ENCODE results near the gene HS2ST1. TPM values are rescaled to one million over a fixed set of nuclear protein-coding genes. Genes with fewer than 3 reads are reported as not detected.

HS2ST1 gene
- total RNA-seq, 6 experiments from 2014 or later, result 9.9 to 17.2 (median 13.7) TPM

DNA sequence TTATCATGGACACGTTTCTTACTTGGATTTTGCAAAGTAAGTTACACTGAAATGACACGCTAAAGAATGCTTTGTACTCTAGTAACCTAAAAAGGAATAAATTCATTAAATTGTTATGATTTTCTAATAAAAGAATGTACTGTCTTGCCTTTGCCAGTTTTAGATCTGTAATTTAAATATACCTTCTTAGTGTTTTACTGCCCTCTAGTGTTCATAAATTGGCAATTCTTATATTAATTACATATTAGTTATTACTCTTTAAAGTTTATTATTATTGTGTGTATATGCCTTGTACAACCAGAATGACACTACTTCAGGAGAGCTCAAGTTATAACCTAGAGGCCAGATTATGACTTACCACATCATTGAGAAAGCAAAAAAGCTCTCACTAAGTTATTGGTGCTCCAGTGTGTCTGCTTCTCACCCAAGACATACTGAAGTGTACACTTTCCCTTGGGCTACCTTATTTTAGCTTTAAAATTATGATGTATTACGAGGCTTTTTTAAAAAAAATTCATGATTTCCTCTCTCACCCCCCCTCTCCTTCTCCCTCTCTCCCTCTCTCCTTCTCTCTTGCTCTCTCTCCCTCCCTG, 169.9 kb downstream of the HS2ST1 start:
- Histone ChIP-seq H3K27me3 (no peaks in the 10 kb centered on the region), H3K36me3 (no peaks in the 10 kb centered on the region), H3K4me1 (no peaks in the 10 kb centered on the region), H3K9me3 (no peaks in the 10 kb centered on the region), H3K27ac (no peak overlapping the region), H3K4me3 (no peak overlapping the region)
- DNase-seq (no peak), ATAC-seq (peak in 3 of 4 donors; percentile 55 to 58 (median 55))
- TF ChIP-seq POLR2A (IDR thresholded peaks at IDR 0.05), result no peak
- TF ChIP-seq, protein P1, sequence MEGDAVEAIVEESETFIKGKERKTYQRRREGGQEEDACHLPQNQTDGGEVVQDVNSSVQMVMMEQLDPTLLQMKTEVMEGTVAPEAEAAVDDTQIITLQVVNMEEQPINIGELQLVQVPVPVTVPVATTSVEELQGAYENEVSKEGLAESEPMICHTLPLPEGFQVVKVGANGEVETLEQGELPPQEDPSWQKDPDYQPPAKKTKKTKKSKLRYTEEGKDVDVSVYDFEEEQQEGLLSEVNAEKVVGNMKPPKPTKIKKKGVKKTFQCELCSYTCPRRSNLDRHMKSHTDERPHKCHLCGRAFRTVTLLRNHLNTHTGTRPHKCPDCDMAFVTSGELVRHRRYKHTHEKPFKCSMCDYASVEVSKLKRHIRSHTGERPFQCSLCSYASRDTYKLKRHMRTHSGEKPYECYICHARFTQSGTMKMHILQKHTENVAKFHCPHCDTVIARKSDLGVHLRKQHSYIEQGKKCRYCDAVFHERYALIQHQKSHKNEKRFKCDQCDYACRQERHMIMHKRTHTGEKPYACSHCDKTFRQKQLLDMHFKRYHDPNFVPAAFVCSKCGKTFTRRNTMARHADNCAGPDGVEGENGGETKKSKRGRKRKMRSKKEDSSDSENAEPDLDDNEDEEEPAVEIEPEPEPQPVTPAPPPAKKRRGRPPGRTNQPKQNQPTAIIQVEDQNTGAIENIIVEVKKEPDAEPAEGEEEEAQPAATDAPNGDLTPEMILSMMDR (IDR thresholded peaks at IDR 0.05), result peak; percentile 54 to 70 (median 66)
- 29% methylated on average over 3 of the region's 3 CpGs for WGBS (ENCODE audit: insufficient coverage, low coverage, low lambda C conversion rate, missing lambda C conversion rate)
- intact Hi-C loops (cut with DNase I), result no loop called here

GRCh38 chr1:87086120-87086519, 171.7 kb downstream of the HS2ST1 start:
- no peak overlapping the region for H3K4me3 ChIP-seq
- WGBS (ENCODE audit: insufficient coverage, low coverage, low lambda C conversion rate, missing lambda C conversion rate), result 88% methylated on average over 8 of the region's 8 CpGs
- ATAC-seq (no peak), DNase-seq (no peak)
- intact Hi-C loops (cut with DNase I), result no loop called here
- no peaks in the 10 kb centered on the region for H3K4me1 ChIP-seq
- H3K27ac ChIP-seq, result no peak overlapping the region
- H3K36me3 ChIP-seq, result no peaks in the 10 kb centered on the region
- no peaks in the 10 kb centered on the region for H3K9me3 ChIP-seq
- no peak for TF ChIP-seq POLR2A (IDR thresholded peaks at IDR 0.05)
- TF ChIP-seq, protein P1 (IDR thresholded peaks at IDR 0.05), result no peak
- H3K27me3 ChIP-seq, result no peaks in the 10 kb centered on the region

- intact Hi-C loops (cut with DNase I), result no loop called here
- WGBS (ENCODE audit: insufficient coverage, low coverage, low lambda C conversion rate, missing lambda C conversion rate), result 69% methylated on average over 5 of the region's 5 CpGs
- no peak overlapping the region for H3K4me3 ChIP-seq
- no peaks in the 10 kb centered on the region for H3K9me3 ChIP-seq
- H3K27me3 ChIP-seq, result no peaks in the 10 kb centered on the region
- TF ChIP-seq POLR2A (IDR thresholded peaks at IDR 0.05), result no peak
- TF ChIP-seq, protein P1 (IDR thresholded peaks at IDR 0.05), result no peak
- ATAC-seq (no peak), DNase-seq (no peak)
- H3K4me1 ChIP-seq, result no peaks in the 10 kb centered on the region
- H3K36me3 ChIP-seq, result no peaks in the 10 kb centered on the region
- no peak overlapping the region for H3K27ac ChIP-seq
Observed at GRCh38 chr1:87089070-87089736, 174.8 kb downstream of the HS2ST1 start.

- H3K4me1 ChIP-seq, result no peaks in the 10 kb centered on the region
- no peak for DNase-seq
- WGBS (ENCODE audit: insufficient coverage, low coverage, low lambda C conversion rate, missing lambda C conversion rate), result 90% methylated on average over 2 of the region's 2 CpGs
- H3K9me3 ChIP-seq, result no peaks in the 10 kb centered on the region
- H3K4me3 ChIP-seq, result no peak overlapping the region
- H3K27ac ChIP-seq, result no peak overlapping the region
- no peak for TF ChIP-seq POLR2A (IDR thresholded peaks at IDR 0.05)
- TF ChIP-seq, protein P1 (IDR thresholded peaks at IDR 0.05), result no peak
- no peaks in the 10 kb centered on the region for H3K36me3 ChIP-seq
- no peaks in the 10 kb centered on the region for H3K27me3 ChIP-seq
- ATAC-seq, result no peak
- intact Hi-C loops (cut with DNase I), result no loop called here
Observed at GRCh38 chr1:87089823-87090222, 175.4 kb downstream of the HS2ST1 start.
